BE2C (cell line): ENCODE measurements around the gene MESP2.

Experiments
- DNase-seq: peaks from one replicate; pipeline ENCODE4 v3.0.0-alpha.2; 2020
- H3K27me3 ChIP-seq: fragments of 250-450 bp; sonication (Bioruptor Pico); 2 replicates; pipeline ENCODE4 v1.5.1; 2020; ENCODE audit warnings: mild to moderate bottlenecking
- H3K36me3 ChIP-seq: fragments of 250-450 bp; sonication (Bioruptor Pico); 2 replicates; pipeline ENCODE4 v1.5.1; 2020; ENCODE audit warnings: mild to moderate bottlenecking
- H3K4me1 ChIP-seq: fragments of 250-450 bp; sonication (Bioruptor Pico); 2 replicates; pipeline ENCODE4 v1.5.1; 2020
- H3K4me3 ChIP-seq: 2 replicates; pipeline ENCODE4 v1.5.1; 2011; ENCODE audit warnings: low read depth, low read length
- H3K9me3 ChIP-seq: fragments of 250-450 bp; sonication (Bioruptor Pico); 2 replicates; pipeline ENCODE4 v1.5.1; 2020
- CTCF ChIP-seq: IDR thresholded peaks from 2 replicates; pipeline ENCODE4 v1.5.1; 2012; ENCODE audit warnings: mild to moderate bottlenecking, low read depth, low read length

MESP2 gene

GRCh38 chr15:89766357-89767311, 9.5 kb upstream of the MESP2 start:
- H3K4me1 ChIP-seq, result no peaks in the 10 kb centered on the region
- no peaks in the 10 kb centered on the region for H3K9me3 ChIP-seq
- no peak for DNase-seq
- no peaks in the 10 kb centered on the region for H3K27me3 ChIP-seq
- H3K4me3 ChIP-seq, result no peak overlapping the region
- no peaks in the 10 kb centered on the region for H3K36me3 ChIP-seq
- no peak for TF ChIP-seq CTCF

GRCh38 chr15:89767411-89767915, 8.7 kb upstream of the MESP2 start:
- DNase-seq, result no peak
- Histone ChIP-seq H3K4me1 (no peaks in the 10 kb centered on the region), H3K9me3 (no peaks in the 10 kb centered on the region), H3K27me3 (no peaks in the 10 kb centered on the region), H3K36me3 (no peaks in the 10 kb centered on the region), H3K4me3 (no peak overlapping the region)
- TF ChIP-seq CTCF, result no peak

- no peaks in the 10 kb centered on the region for H3K27me3 ChIP-seq
- no peak overlapping the region for H3K4me3 ChIP-seq
- DNase-seq, result no peak
- TF ChIP-seq CTCF, result no peak
- H3K36me3 ChIP-seq, result no peaks in the 10 kb centered on the region
- H3K4me1 ChIP-seq, result no peaks in the 10 kb centered on the region
- H3K9me3 ChIP-seq, result no peaks in the 10 kb centered on the region
Observed at GRCh38 chr15:89768071-89768500, 8.0 kb upstream of the MESP2 start.

- H3K9me3 ChIP-seq, result no peaks in the 10 kb centered on the region
- TF ChIP-seq CTCF, result no peak
- H3K36me3 ChIP-seq, result no peaks in the 10 kb centered on the region
- no peaks in the 10 kb centered on the region for H3K27me3 ChIP-seq
- H3K4me1 ChIP-seq, result no peaks in the 10 kb centered on the region
- no peak overlapping the region for H3K4me3 ChIP-seq
- DNase-seq, result no peak
Observed at GRCh38 chr15:89769366-89769765, 6.8 kb upstream of the MESP2 start.

- no peak for TF ChIP-seq CTCF
- Histone ChIP-seq H3K27me3 (no peaks in the 10 kb centered on the region), H3K9me3 (no peaks in the 10 kb centered on the region), H3K36me3 (no peaks in the 10 kb centered on the region), H3K4me3 (no peak overlapping the region), H3K4me1 (no peaks in the 10 kb centered on the region)
- DNase-seq, result no peak
Observed at GRCh38 chr15:89770041-89770440, 6.1 kb upstream of the MESP2 start.
